DMS53 treated with DMSO at 0.1 percent for 48 hours (cell line): ENCODE measurements around the gene NAPG.
A peak's percentile ranks its signal among the peaks of the same experiment; 100 is the strongest.
"Not testable (repeated sequence)": the region's sequence is repeated elsewhere in the genome, so short reads cannot be mapped to it uniquely, and the experiment has no call there.

Experiments
- DNase-seq: peaks from one replicate; lab custom pipeline; 2025; ENCODE audit not compliant: unreplicated experiment; lab: John Stamatoyannopoulos, UW

NAPG gene

DNA sequence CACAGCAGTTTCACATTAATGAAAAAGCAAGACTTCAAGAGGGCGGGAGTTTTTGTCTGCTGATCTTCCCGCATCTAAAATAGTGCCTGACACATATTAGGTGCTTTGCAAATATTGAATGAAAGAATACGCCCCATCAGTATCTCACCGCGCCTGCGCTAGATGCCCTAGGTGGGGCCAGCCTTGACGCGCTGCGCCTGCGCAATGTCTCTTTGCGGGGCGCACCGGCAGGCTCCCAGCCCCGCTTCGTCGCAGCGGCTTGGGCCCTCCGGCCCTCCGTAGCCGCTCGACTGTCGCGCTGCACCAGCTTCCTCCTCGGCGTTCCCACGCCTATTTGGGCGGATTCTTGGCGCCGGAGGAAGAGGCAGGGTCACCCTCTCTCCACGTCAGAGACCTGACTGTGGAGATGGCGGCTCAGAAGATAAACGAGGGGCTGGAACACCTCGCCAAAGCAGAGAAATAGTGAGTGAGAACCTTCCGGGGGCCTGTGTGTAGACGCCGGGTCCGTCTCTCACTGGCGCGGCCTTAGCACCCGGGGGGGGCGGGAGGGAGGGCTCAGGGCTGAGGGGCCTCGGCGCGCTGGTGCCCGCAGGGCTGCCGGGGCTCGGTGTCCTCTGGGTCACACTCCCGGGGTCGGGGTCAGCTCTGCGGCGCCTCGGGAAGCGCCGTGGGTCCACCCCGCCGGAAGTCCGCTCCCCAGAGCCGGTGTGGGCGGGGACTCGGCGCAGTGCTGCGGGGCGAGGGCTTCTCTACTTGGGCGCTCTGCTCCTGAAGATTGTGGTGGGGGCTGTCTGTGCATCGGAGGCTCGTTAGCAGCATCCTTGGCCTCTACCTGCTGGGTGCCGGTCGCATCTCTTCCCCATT lies at the start of gene NAPG:
Gene NAPG (plus strand): TSS at position 331 of the 864 bp plus-strand sequence. CDS start 76 bp downstream, at position 407.
- peak; percentile 91 for DNase-seq

DNA sequence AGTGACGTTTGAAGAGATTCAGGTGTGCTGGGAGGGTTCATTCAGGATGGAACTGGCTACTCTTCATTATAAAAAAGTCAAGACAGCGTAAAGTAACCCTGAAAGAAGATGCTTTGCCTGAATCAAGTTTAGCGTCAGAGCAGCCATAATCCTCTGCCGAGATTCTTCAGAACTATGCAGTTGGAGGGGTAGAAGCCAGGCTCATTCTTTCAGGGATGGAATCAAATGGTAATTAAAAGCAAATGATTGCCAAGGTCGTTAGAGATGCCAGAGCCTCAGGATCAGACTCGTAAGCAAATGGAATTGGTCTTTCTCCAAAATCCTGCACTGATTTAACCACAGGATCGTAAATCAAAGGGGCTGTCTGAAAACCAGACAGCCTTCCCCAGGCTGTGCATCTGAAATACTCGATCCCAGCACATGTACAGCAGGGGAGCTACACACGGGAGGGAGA lies 49.5 kb upstream of the NAPG start:
- no peak for DNase-seq

DNA sequence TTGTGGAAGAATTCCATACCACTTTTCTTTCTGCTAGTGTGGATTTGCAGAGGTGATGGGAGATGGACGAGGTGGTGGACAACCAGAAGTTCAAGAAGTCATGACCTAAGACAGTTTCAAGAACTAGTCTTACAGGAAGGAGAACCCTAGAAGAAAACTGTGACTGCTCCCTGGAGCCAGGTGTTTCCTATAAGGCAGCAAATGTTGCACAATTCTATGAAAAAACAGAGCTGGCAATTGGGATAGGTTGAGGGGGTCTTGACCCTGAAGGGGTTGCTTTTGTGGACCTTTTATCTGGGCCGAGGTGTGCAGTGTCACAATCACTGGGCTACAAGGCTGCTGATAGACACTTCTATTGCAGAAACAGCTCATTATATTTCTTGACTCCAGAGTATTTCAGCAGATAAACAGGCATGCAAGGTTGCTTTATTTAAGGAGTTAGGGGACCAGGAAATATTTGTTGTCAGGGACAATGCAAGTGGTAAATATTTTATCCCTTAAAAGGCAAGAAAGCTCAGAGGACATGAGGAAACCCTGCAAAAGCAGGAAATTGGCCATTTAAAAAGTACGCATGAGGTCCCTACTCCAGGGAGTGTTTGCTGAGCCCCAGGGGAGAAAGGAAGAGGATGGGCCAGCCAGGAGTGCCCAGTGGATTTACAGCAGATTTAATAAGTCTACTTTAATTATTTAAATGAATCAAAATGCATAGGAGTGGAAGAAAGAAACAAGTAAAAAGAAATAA lies 48.5 kb upstream of the NAPG start:
- DNase-seq: no peak

DNA sequence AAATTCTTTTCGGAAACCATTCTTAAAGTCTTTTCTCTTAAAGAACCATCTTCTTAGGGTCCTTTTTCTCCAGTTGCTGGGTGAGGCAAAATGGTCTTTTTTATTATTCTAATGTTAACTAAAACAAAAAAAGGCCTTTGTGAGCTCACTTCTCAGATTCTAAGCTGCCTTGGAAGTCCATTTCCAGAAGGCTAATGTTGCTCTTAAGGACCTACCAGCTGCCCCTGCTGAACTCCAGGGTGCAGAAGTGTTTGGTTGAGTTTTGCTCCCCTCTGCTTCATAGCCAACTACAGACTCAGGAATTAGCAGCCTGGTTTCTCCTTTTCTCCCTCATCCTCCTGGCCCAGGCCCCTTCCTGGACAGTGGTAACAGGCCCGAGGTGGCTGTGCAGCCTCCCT lies 48.0 kb upstream of the NAPG start:
- no peak for DNase-seq

DNA sequence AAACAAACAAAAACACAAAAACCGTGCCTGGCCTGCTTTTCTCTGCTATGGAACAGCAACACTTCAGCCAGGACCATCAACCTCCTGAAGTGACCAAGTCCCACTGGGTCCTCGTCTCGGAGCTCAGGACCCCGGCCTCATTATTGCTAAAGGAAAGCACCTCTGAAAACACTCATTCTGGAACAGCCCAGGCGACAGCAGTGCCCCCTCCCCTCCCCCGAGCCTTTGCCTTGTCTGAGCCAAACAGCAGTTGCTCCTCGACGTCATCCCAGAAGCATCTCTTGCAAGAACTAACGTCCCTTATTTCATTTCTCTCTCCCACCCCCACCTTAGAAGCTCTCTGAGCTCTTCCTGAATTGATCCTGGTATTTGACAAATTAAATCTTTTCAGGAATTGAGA lies 44.0 kb upstream of the NAPG start:
- no peak for DNase-seq

DNA sequence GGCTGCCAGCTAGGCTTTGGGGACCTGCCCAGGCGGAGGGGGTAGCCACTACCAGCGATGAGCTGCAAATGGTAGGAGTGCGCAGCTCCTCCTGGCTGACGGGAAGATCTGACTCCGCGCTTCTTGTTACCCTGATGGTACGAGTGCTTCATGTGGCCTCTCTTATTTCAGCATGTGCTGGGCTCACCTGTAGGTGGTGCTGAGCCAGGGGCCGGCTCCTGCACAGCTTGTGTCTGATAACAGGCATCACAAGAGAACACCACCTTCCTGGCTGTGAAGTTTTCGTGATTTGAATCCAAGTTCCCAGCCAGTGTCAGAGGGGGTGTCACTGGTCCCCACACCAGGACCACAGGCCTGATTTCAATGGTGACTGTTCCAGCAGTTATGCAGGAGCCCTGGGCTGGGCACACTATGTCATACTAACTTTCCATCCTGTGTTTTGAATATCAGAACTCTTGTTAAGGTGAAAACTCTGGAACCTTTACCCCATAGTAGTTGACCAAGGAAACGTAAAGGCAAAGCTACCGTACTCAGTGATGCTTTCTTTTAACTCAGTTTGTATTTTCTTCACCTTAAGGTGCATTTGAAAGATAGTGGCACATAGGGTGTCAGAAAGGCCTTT lies 43.4 kb upstream of the NAPG start:
- no peak for DNase-seq

DNA sequence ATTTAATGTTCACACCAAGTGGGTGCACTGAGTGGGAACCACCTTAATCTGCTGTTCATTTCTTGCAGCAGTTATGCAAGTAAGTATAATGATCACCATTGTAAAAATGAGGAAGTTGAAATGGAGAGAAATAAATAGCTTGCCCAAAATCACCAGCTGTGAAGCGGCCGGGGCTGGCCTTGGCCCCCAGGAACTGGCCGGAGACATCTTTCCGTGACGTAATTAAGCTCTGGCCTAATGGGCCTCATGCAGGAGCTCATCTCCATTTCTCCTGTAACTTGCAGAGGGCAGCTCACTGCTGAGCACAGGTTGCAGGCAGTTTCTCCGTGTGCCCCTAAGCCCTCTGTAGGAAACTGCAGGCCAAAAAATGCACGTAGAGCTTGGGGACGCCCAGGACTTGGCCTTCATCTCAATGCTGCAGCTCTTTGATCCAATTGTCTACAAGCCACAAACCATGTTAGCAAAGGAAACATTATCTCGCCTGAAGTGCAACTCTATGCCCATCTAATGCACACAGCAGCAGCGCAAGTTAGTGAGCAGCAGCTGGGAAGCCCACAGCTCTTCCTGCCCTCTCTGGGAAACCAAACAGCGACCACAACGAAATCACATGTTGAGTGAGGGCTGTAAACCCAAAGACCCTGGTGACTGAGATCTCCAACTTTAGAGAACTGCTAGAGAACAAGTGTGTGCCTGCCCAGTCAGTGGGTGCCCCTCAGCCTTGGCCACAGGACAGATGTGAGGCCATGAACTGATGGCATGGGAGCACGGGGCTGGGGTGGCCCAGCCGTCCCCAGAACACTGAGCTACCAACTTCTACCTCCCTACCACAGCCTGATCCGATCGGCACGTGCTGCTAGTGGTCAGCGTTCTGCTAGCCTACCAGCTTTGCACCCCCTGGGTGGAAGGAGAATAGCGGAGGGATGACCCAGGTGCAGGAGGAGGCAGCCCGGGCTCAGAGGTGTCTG lies 42.6 kb upstream of the NAPG start:
- DNase-seq: no peak

DNA sequence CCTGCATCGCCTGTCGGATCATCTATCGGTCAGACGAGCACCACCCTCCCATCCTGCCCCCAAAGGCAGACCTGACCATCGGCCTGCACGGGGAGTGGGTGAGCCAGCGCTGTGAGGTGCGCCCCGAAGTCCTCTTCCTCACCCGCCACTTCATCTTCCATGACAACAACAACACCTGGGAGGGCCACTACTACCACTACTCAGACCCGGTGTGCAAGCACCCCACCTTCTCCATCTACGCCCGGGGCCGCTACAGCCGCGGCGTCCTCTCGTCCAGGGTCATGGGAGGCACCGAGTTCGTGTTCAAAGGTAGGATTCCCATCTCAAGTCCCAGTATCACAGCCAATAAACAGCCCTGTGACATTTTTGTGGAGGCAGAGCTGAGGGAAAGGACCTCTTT lies 40.4 kb upstream of the NAPG start:
- no peak for DNase-seq

DNA sequence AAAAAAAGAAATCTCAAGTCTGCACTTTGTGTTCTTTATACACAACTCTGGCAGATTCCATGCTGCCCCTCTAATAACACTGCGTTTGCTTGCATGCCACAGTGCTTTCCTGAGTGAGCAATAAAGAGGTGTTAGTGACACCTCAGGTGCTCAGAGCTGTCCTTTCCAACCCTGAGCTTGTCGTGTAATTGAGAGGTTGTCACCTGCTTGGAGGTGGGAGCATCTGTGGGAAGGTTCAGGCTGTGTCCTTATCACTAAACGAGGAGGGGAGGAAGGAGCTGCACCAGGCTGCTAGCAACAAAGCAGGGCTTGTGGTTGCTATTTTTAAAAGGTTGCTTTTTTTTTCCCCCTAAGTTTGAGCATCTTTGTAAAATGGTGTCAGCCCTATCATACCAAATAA lies 39.5 kb upstream of the NAPG start:
- DNase-seq: no peak

DNA sequence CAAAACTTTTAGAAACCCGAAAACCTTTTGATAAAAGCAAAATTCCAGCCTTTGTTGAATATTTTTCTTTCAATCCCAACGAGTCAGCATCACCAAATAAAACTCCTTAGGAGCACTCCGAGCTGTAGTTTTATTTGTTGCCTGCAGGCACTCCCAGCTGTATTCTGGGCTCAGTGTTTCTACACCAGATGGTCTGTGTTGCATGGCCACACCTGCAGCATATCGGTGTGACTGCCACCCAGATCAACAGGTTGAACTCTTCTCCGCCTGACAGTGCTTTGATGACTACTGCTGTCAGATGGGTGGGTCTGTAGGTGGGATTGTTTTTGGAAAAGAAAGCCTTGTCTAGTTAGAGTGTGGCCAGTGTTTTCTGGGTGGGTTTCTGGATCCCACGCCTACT lies 38.7 kb upstream of the NAPG start:
- no peak for DNase-seq

DNA sequence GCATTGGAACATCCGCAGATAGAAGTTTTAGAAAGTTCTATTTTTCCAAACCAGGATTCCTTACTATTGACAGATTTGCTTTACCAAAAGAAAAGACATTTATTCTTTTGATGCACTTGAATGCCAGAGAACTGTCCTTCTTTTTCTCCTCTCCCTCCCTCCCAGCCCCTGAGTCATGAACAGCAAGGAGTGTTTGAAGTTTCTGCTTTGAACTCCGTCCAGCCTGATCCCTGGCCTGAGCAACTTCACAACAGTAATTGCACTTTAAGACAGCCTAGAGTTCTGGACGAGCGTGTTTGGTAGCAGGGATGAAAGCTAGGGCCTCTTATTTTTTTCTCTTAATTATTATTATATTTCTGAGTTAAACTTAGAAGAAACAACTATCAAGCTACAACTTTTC lies 37.8 kb upstream of the NAPG start:
- DNase-seq: no peak

DNA sequence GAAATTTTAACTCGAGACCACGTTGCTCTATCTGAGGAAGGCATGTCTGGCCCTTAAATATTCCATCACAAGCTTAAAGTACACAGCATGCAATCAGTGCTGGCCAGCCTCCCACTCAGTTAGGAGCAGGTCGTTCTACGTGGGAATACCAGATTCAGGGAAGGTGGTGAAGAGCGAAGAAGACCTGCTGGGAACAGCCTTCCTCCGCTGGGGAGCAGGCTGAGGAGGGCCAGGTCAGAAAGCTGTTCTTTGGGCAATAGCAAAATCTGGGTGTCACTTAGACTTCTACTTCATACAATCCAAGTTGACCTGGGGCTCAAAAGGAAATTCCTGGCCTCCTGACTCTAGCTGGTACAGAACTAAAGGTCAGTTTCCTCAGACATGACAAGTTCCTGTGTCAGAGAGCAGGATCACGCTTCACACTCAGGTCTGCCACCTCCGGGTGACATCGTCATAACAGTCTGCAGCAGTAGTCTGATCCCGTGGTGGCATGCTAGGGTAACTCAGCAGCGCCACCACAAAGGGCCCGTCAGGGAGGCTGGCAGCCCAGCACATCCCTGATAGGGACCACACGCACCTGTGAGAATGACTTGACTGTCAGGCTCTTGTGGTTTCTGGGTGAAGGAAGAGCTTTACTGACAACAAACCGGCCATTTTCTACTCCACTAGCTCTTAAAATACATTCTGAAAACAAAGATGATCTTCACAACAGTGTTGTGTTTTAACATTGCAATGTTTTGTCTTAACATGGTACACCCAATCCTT lies 35.2 kb upstream of the NAPG start:
- peak; percentile 91 for DNase-seq

DNA sequence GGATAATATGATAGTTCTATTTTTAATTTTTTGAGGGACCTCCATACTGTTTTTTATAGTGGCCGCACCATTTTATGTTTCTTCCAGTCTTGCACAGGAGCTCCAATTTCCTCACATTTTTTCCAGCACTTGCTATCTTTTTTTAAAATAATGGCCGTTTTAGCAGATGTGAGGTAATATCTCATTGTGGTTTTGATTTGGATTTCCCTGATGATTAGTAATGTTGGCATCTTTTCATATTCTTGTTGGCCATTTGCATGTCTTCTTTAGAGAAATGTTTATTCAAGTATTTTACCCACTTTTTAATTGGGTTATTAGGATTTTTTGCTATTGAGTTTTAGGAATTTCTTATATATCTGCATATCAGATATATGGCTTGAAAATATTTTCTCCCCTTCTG lies 29.9 kb upstream of the NAPG start:
- DNase-seq: no peak

DNA sequence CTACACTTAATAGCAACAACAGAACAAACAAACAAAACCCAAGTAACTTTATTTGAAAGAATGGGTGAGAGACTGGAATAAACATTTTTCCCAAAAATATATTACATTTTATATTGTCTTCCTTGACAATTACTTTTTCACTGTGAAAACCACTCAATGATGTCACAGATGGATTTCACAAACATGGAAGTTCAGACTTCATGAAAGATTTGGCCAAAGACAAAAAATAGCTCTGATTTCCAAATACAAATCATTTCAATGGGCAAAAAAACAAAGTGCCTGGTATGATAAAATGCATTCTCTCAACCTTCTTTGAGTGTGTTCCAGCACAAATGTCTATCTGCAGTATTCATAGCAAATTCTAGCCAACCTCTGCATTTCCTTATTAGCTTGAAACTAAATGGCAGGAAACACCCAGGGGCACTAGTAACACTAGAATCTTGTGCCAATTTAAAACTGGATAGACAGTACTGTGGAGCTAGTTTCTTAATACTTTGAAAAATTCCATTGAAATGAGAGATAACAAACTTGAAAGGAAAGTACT lies 28.5 kb upstream of the NAPG start:
- DNase-seq: no peak

DNA sequence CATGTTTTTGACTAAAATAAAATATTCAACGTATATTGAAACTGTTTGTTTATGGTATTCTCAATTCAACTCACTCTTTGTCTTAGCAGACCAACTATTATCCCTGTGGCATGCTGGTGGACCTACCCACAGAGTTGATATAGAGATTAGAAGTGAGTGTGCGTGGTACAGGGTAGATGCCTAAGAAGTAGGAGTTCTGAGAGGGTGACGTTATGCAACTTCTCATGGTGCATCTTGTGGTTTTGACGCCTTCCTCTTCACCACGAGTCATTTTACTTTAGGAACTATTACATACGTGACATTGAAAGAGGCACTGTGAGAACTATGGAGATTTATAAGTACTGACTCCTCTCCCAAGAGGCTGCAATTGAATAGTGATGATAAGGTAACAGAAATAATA lies 26.6 kb upstream of the NAPG start:
- no peak for DNase-seq

DNA sequence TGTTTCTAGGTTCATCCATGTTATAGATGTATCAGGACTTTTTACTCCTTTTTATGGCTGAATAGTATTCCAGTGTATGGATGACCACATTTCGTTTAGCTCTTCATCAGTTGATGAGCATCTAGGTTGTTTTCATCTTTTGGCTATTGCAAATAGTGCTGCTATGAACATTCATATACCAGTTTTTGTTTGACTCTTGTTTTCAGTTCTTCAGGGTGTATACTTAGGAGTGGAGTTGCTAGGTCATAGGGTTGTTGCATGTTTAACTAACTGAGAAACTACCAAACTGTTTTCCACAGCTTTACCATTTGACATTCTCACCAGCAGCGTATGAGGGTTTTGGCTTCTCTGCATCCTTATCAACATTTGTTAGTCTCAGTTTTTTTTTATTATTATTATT lies 25.8 kb upstream of the NAPG start:
- DNase-seq: no peak

DNA sequence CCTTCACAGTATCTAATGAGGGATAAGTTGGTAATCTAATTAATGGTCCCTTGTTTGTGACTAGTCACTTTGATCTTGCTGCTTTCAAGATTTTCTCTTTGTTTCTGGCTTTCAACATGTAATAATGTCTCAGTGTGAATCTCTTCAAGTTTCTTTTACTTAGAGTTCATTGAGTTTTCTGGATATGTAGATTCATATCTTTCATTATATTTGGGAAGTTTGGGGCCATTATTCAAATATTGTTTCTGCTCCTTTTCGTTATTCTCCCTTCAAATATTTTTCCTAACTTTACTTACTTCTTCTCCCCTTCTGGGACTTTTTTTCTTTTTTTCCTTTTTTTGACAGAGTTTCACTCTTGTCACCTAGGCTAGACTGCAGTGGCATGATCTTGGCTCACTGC lies 21.1 kb upstream of the NAPG start:
- no peak for DNase-seq

DNA sequence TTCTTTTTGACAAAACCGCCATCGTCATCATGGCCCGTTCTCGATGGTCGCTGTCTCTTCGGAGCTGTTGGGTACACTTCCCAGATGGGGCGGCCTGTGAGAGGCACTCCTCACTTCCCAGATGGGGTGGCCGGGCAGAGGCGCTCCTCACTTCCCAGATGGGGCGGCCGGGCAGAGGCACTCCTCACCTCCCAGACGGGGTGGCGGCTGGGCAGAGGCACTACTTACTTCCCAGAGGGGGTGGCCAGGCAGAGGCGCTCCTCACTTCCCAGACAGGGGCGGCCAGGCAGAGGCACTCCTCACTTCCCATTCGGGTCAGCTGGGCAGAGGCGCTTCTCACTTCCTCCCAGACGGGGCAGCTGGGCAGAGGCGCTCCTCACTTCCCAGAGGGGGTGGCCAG lies 19.9 kb upstream of the NAPG start:
- DNase-seq: not testable (repeated sequence)

DNA sequence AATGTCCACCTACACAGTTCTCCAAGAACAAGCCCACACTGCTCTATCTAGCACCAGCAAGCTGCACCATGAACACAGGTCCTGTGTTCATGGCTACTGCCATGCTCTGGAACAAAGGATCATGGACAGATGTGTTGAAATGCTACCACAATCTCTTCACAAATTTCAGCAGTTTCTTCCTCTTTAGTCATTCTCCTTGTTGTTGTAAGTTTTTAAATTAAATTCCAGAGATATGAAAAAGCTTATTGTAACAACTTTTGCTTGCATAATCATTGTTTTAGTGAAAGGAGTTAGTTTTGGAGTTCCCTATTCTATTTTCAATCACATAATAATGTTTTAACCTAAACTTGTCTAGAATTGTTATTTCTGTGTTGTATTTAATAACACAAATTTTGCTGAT lies 17.2 kb upstream of the NAPG start:
- DNase-seq: no peak

DNA sequence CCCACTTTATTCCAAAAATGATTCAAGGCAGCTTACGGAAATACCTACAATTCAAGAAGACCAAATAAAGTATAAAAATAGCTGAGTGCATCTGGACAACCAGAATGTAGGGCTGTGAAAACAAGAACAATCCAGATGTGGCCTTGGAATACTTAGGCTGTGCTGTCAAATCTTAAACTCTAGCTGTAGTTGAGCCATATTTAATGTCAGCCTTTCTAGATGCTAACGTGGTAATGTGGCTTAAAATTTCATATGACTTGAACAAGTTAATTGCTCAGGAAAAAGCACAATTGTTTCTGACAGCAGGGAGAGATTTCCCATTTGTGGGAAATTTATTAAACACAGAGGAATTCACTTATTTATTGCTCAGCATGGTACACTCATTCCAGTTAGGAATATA lies 14.6 kb upstream of the NAPG start:
- DNase-seq: no peak
